Neural cell (in vitro differentiated cells): ENCODE data around the gene TTC39B. TPM values are rescaled to one million over a fixed set of nuclear protein-coding genes. Genes with fewer than 3 reads are reported as not detected.

ENCODE experiments used
- H2AFZ ChIP-seq: fragments of 200-600, 300-800 bp; sonication (generic), shearing (Covaris generic); 2 replicates; pipeline ENCODE4 v1.6.0; 2014; ENCODE audit warnings: low read depth, mild to moderate bottlenecking, antibody characterized with exemption, low read length, moderate library complexity
- H3F3A ChIP-seq: fragments of 200-600 bp; shearing (Covaris generic); 2 replicates; pipeline ENCODE4 v1.6.1; 2016; ENCODE audit warnings: mild to moderate bottlenecking, moderate library complexity, mixed read lengths, antibody characterized with exemption, low read length; ENCODE audit not compliant: insufficient read depth, poor library complexity, severe bottlenecking
- H3K27ac ChIP-seq: fragments of 200-600, 300-800 bp; sonication (generic), shearing (Covaris generic); 2 replicates; pipeline ENCODE4 v1.5.1; 2014; ENCODE audit warnings: mild to moderate bottlenecking, low read length, moderate library complexity
- H3K27me3 ChIP-seq: fragments of 300-800, 200-600 bp; sonication (generic), shearing (Covaris generic); 2 replicates; pipeline ENCODE4 v1.6.0; 2014; ENCODE audit warnings: mild to moderate bottlenecking, low read depth, low read length, moderate library complexity; ENCODE audit not compliant: insufficient read depth
- H3K36me3 ChIP-seq: fragments of 300-800, 200-600 bp; sonication (generic), shearing (Covaris generic); 2 replicates; pipeline ENCODE4 v1.5.1; 2014; ENCODE audit warnings: mild to moderate bottlenecking, antibody characterized with exemption, low read length, moderate library complexity; ENCODE audit not compliant: insufficient read depth
- H3K4me2 ChIP-seq: fragments of 300-800, 200-600 bp; sonication (generic), shearing (Covaris generic); 2 replicates; pipeline ENCODE4 v1.6.0; 2014; ENCODE audit warnings: mild to moderate bottlenecking, low read length
- H3K4me3 ChIP-seq: fragments of 300-800, 200-600 bp; sonication (generic), shearing (Covaris generic); 2 replicates; pipeline ENCODE4 v1.5.1; 2014; ENCODE audit warnings: mild to moderate bottlenecking, low read length, moderate library complexity
- H3K79me2 ChIP-seq: fragments of 200-600 bp; shearing (Covaris generic); replicated peaks from 2 replicates; pipeline ENCODE4 v1.6.0; 2014; ENCODE audit warnings: mild to moderate bottlenecking, low read length, moderate library complexity; ENCODE audit not compliant: insufficient read depth
- H3K9ac ChIP-seq: fragments of 300-800, 200-600 bp; sonication (generic), shearing (Covaris generic); 2 replicates; pipeline ENCODE4 v1.6.1; 2016; ENCODE audit warnings: mild to moderate bottlenecking, low read length, mixed read lengths
- H3K9me2 ChIP-seq: fragments of 200-600 bp; shearing (Covaris generic); 2 replicates; pipeline ENCODE4 v1.6.1; 2016; ENCODE audit warnings: mild to moderate bottlenecking, low read length, mixed read lengths; ENCODE audit not compliant: insufficient read depth
- H3K9me3 ChIP-seq: fragments of 200-600, 300-800 bp; sonication (generic), shearing (Covaris generic); 2 replicates; pipeline ENCODE4 v1.6.1; 2016; ENCODE audit warnings: mild to moderate bottlenecking, mixed run types, low read length, moderate library complexity, mixed read lengths
- H4K20me1 ChIP-seq: fragments of 200-600 bp; shearing (Covaris generic); 2 replicates; pipeline ENCODE4 v1.6.1; 2016; ENCODE audit warnings: mild to moderate bottlenecking, mixed run types; ENCODE audit not compliant: insufficient read depth
- CTCF ChIP-seq: fragments of 450-650 bp; IDR thresholded peaks from 2 replicates; pipeline ENCODE4 v1.5.1; 2014; ENCODE audit warnings: antibody characterized with exemption, mild to moderate bottlenecking, moderate library complexity; ENCODE audit not compliant: poor library complexity, severe bottlenecking
- EP300 ChIP-seq: fragments of 450-650 bp; conservative IDR thresholded peaks from 2 replicates; pipeline ENCODE4 v1.6.1; 2014; ENCODE audit warnings: antibody characterized with exemption, mild to moderate bottlenecking, moderate library complexity; ENCODE audit not compliant: poor library complexity, severe bottlenecking
- EZH2 ChIP-seq: fragments of 200-600, 300-800 bp; shearing (Covaris generic), sonication (generic); IDR thresholded peaks from 2 replicates; pipeline ENCODE4 v1.6.1; 2014; ENCODE audit warnings: antibody characterized with exemption, low read length, borderline replicate concordance, mild to moderate bottlenecking; ENCODE audit not compliant: insufficient read depth, poor library complexity, severe bottlenecking
- MXI1 ChIP-seq: fragments of 450-650 bp; conservative IDR thresholded peaks from 2 replicates; pipeline ENCODE4 v1.6.1; 2014; ENCODE audit warnings: antibody characterized with exemption, mild to moderate bottlenecking; ENCODE audit not compliant: poor library complexity, severe bottlenecking
- POLR2AphosphoS5 ChIP-seq: IDR thresholded peaks from 2 replicates; pipeline ENCODE4 v1.6.1; 2012
- RAD21 ChIP-seq: fragments of 450-650 bp; conservative IDR thresholded peaks from 2 replicates; pipeline ENCODE4 v1.6.1; 2014; ENCODE audit warnings: antibody characterized with exemption, mild to moderate bottlenecking, moderate library complexity
- REST ChIP-seq: IDR thresholded peaks from 2 replicates; pipeline ENCODE4 v1.6.1; 2012; ENCODE audit warnings: borderline replicate concordance
- SMC3 ChIP-seq: fragments of 450-650 bp; conservative IDR thresholded peaks from 2 replicates; pipeline ENCODE4 v1.6.1; 2014; ENCODE audit warnings: antibody characterized with exemption, mild to moderate bottlenecking, moderate library complexity; ENCODE audit not compliant: poor library complexity
- TAF1 ChIP-seq: IDR thresholded peaks from 2 replicates; pipeline ENCODE4 v1.6.1; 2012; ENCODE audit warnings: low read depth
- polyA plus RNA-seq: library from polyadenylated mRNA; depleted of rRNA; stranded (reverse); fragments of >200 nt; gene quantifications from 2 replicates; pipeline ENCODE4 v1.2.3, GENCODE V29; 2014

The TTC39B gene
- polyA plus RNA-seq, 1 donor from 2014 or later, result 2.8 TPM

DNA sequence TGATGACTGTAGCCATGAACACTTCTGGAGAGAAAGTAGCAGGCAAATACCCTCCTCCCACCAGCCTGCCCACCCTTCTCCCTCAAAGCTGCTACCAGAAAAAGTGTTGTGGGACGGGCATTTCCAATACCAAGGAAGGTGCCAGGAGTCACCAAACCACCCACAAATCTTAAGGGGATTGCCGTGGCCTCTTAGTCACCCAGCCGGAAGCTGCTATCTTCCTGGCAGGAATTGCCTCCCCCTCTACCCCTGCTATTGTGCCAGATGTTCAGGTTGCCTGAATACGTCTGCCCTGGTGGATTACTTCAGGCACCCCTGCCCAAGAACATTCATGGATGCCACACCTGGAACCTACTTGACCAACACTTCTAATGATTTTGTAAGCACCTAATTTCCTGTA lies 156.1 kb downstream of the TTC39B start:
- Histone ChIP-seq H3K36me3 (no peaks in the 10 kb centered on the region), H3K27ac (no peak overlapping the region), H3K4me2 (no peak overlapping the region), H3F3A (peaks cover 3% of the 10 kb centered on the region), H3K4me3 (no peak overlapping the region), H3K27me3 (no peaks in the 10 kb centered on the region), H2AFZ (no peak overlapping the region), H3K9me3 (no peaks in the 10 kb centered on the region), H3K9ac (no peak overlapping the region), H3K9me2 (no peaks in the 10 kb centered on the region), H3K79me2 (no peaks in the 10 kb centered on the region), H4K20me1 (no peaks in the 10 kb centered on the region)
- TF ChIP-seq TAF1, result no peak

GRCh38 chr9:15149450-15149849 lies 157.6 kb downstream of the TTC39B start:
- no peaks in the 10 kb centered on the region for H3K79me2 ChIP-seq

More at GRCh38 chr9:15149450-15149849, 157.6 kb downstream of the TTC39B start:
- Histone ChIP-seq H3F3A (peaks cover 3% of the 10 kb centered on the region), H3K36me3 (no peaks in the 10 kb centered on the region), H3K27ac (no peak overlapping the region), H2AFZ (no peak overlapping the region), H3K9me2 (no peaks in the 10 kb centered on the region), H4K20me1 (no peaks in the 10 kb centered on the region), H3K9ac (no peak overlapping the region), H3K9me3 (no peaks in the 10 kb centered on the region), H3K4me2 (no peak overlapping the region), H3K27me3 (no peaks in the 10 kb centered on the region), H3K4me3 (no peak overlapping the region)
- TF ChIP-seq EP300 (no peak), CTCF (no peak), POLR2AphosphoS5 (no peak), TAF1 (no peak), REST (no peak), MXI1 (no peak), RAD21 (no peak), SMC3 (no peak), EZH2 (no peak)
